Superior temporal gyrus (tissue), 1 donor: Measurements from ENCODE around the gene LSR.

ENCODE experiments used
- DNase-seq: peaks from one replicate; pipeline ENCODE4 v3.0.0-alpha.2; 2016; ENCODE audit errors: extremely low spot score

Gene LSR

DNA sequence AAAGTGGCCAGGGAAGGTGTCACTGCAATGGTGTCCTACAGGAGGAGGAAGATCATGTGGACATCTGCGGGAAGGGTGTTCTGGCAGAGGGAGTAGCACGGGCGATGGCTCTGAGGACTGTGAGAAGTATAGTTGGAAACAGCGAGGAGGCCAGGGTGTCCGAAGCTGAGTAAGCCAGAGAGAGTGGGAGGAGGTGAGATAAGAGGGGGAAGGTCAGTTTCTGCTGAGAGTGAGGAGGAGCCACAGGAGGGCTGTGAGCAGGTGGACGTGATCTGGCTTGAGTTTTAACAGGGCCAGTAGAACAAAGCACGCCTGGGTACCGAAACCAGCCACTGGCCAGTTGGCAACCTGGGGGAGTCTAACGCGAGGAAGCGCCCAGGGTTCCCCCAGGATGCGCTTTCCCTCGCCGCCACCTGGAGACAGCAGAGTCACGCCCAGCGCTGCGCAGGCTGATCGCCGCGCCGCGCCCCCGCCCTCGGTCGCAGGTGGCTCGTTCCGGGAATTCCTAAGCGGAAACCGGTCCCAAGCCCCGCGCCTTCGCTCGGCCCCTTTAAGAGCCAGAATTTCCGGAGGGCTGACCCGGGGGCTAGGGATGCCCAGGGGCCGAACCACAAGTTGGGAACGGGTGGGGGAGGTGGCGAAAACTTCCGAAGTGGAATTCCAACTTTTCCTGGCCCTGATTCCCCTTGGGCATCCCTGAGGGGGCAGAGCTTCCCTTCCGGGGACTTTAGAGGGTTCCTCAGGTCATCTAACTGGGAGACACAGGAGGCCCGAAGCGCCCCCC is 1.1 kb upstream of the LSR start:
- no peak for DNase-seq

DNA sequence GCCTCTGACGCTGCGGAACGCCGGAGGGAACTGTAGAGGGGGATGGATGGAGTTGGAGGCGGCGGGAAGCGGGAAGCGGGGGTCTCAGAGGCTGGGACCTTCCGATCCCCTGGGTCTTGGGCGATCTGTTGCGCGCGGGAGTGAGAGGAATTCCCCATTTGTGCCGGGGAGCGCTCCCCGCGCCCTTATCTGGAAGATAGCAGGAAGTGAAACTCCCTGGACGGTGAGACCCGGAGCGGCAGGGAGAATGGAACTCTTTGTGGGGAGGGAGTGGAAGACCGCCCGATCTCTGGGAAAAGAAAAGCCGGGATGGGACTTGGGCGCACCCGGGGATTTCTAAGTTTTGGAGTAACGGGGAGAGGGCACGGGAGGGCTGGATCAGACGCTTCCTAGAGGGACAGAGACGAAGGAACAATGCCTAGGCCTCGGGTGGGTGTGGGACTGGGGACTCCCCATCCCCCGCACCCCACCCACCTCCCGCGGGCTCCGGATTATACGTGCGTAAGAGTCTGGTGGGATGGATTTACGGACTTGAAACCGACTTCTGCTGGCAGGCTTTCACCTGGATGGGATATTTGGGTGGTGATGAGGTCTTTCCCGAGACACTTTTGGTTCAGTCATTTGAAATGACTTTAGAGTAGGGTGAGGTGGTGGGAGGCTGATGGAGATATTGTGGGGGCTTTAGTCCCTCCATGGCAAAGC is 495 bp downstream of the LSR start:
- no peak for DNase-seq

DNA sequence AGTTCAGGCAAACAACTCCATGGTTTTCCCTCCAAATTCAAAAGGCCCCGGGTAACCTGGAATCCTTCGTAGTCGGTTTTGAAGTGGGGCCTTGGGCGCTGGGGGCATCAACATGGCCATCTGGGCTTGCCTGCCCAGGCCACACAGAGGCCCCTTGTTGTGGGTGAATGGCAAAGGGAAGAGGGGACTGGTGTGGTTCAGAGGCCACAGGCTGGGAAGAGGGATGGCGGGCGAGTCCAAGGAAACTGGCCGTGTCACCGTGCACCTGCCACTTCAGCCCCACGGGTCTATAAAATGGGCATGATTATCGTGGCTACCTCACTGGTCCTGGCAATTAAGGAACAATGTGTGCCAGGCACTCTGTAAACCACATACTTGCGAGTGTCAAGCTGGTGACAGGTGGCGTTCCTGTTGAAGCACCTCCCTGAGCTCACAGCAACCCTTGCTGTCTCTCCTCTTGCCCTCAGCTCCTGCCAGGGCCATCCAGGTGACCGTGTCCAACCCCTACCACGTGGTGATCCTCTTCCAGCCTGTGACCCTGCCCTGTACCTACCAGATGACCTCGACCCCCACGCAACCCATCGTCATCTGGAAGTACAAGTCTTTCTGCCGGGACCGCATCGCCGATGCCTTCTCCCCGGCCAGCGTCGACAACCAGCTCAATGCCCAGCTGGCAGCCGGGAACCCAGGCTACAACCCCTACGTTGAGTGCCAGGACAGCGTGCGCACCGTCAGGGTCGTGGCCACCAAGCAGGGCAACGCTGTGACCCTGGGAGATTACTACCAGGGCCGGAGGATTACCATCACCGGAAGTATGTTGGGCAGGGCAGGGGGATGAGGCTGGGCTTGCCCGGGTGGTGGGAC is 1.3 kb downstream of the LSR start:
- DNase-seq: no peak

DNA sequence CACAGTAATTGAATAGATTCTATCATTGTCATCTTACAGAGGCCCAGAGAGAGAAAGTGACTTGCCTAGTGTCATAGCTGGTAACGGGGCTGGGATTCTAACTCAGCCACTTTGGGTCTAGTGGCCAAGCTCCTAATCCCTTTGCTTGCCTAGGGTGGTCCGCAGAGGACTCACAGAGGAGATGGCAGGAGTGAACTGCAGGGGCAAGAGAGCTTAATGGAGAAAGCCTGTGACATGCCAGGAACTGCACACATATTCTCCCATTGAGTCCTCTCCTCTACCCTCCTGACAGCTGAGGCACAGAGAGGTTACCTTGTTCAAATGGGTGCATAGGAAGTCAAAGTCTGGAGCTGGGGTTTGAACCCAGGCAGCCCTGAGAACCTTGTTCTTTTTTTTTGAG is 2.7 kb downstream of the LSR start:
- no peak for DNase-seq

DNA sequence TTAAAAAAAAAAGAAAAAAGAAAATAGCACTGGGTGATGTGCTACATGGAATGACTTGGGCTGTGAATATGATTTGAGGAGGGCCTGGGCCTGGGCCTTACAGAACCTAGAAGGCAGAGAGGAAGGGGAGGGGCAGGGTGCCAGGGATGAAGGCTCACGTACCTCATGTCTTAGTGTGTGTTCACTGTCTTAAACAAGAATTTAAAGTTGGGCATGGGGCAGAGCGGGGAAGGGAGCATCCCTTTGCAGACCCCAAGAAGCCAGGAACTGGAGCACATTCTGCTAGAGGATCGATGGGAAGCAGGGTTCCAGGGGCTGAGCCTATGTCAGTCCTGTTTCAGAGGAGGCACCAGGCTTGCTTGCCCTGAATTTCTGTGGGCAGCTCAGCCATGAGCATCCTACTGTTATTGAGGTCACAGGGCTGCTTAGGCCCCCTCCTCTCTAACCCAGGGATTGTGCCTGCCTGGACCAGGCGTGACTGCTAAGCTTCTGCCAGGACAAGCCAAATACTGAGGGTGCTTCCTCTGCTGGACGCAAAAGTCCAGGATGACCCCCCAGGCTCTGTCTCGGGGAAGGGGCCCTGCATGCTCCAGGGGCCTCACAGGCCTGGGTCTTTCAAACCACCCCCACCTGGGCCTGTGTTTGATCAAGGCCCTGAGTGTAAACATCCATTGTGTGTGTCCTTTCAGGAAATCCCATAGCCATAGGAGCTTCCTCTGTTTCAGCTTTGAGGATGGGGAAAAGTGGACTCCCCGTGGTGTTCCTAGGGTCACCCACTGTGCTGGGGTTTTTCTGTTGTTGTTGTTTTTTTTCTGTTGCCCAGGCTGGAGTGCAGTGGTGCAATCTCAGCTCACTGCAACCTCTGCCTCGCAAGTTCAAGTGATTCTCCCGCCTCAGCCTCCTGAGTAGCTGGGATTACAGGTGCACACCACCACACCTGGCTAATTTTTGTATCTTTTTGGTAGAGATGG is 4.8 kb downstream of the LSR start:
- DNase-seq: no peak

DNA sequence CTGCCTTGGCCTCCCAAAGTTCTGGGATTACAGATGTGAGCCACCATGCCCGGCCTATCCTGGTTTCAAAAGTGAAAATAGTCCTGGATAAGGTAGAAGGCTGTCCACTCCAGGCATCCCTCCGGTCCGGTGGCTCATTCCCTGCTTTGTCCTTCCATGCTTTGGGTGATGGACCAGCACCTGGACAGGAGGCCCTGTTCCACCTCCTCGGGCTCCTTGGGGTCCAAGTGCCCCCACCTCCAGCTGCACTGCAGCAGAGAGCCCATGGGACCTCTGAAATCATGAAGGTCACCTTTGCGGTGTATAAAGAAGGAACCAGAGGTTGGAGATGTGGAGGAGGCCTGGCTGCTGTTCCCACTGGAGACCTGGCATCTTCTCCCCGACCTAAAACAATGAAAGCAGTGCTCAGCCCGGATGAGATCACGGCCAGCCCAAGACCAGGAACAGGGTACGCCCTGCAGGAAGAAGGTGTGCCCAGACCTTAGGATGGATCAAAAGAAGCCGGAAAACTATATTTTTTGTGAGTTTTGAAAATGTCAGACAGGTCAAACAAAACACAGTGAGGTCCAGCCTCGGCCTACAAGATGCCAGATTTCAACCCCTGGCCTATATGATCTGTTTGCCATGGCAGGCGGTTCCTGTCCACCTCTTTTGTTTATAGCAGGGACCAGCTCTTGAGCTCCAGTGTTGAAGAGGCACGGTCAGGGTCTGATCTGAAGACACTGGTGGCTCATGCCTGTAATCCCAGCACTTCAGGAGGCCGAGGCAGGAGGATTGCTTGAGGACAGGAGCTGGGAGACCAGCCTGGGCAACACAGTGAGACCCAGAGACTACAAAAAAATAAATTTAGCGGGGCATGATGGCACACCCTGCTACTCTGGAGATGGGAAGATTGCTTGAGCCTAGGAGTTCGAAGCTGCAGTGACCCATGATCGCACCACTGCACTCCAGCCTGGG is 5.8 kb downstream of the LSR start:
- DNase-seq: no peak

DNA sequence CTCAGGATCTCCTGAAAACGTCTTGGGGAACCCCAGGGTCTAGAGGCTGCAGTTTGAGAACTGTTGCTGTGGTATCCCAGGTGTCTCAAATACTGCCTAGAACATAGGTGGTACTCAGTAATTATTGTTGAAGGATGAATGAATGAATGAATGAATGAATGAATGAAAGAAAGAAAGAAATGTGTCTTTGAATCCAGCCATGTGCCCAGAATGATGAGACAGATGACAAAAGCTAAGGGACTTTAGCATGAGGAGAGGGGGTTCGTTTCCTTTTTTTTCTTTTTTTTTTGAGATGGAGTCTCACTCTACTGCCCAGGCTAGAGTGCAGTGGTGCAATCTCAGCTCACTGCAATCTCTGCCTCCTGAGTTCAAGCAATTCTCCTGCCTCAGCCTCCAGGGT is 7.8 kb downstream of the LSR start:
- DNase-seq: no peak

DNA sequence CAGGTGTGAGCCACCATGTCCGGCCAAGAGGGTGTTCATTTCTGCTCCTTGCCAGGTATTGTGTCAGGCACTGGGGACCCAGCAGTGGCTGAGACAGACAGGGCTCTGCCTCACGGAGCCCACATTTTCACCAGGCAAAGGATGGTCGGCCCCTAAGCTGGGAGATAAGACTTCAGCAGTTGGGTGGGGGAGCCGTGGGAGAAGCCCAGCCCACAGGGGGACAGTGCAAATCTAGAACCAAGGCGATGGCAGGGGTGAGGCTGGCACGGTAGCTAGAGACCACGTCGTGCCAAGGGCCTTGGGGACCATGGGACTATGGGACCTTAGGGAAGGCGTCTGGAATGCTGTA is 8.3 kb downstream of the LSR start:
- no peak for DNase-seq

DNA sequence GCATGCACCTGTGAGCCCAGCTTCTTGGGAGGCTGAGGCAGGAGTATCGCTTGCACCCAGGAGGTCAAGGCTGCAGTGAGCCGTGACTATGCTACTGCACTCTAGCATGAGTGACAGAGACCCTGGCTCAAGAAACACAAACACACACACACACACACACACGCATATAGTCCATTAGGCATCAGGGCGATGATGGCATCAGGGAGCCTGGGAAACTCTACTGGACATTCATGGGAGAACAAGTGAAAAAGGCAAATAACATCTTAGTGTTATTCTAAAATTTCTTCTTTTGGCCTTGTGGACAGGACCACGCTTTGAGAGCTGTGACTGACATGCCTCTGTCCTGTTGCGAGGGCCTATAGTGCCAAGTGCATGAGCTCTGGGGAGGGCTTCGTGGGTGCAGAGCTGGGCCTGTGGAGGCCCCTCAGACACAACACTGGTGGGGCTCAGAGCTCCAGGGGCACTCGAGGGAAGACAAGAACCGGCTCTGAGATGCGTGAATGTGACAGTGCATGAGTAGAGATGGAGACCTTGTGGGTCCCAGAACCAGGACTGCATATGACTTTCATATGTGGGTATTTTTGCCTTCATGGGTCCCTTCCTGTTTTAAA is 12.0 kb downstream of the LSR start:
- no peak for DNase-seq

DNA sequence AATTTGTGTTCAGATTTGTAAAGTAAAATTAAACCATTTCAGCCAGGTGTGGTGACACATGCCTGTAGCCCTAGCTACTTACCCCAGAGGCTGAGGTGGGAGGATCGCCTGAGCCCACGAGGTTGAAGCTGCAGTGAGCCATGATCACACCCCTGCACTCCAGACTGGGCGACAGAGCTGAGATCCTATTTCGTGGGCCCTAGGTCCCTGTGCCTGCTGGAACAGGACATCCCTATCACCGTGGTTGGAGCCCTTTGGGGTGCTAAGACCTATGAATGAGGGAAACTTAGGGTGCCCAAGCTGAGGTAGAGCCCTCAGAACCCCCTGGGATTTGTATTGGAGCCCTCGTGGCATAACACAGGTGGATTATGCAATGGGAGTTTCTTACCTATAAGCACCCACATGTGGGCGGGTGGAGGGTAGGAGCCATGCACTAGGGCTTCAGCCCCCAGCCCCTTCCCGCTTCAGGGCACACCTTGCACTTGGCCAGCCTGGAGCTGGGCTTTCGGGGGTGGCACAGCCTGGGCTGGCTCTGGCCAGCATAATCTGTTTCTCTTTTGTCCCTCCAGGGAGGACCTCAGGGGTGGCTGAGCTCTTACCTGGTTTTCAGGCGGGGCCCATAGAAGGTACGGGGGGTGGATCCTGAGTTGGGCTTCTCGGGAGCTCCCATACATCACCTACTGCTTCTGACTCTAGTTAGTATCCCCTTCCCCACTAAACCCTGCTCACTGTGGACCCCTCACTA is 12.7 kb downstream of the LSR start:
- DNase-seq: no peak

DNA sequence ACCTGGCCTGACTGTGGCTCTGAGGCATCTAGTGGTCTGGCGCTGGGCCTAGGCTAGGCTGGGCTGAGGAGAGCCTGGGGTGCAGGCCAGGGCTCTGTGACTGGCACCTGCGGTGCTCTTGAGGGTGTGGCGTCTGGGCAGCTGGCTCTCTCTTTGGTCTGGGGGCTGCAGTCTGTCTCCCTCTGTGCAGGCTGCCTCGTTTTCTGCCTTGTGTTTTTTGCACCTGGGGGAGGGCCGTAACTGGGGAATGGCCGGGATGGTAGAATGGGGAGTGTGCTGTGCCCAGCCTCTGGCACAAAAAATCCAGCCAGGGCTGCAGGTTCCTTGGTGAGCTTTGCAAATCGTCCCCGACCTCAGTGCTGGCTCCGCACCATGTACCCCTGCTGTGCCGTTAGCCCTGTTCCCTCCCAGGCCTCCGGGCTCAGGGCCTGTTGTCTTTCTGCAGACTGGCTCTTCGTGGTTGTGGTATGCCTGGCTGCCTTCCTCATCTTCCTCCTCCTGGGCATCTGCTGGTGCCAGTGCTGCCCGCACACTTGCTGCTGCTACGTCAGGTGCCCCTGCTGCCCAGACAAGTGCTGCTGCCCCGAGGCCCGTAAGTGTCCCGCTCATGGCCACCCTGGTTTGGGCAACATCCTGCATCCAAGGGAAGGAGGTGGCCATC is 13.4 kb downstream of the LSR start:
- DNase-seq: no peak

DNA sequence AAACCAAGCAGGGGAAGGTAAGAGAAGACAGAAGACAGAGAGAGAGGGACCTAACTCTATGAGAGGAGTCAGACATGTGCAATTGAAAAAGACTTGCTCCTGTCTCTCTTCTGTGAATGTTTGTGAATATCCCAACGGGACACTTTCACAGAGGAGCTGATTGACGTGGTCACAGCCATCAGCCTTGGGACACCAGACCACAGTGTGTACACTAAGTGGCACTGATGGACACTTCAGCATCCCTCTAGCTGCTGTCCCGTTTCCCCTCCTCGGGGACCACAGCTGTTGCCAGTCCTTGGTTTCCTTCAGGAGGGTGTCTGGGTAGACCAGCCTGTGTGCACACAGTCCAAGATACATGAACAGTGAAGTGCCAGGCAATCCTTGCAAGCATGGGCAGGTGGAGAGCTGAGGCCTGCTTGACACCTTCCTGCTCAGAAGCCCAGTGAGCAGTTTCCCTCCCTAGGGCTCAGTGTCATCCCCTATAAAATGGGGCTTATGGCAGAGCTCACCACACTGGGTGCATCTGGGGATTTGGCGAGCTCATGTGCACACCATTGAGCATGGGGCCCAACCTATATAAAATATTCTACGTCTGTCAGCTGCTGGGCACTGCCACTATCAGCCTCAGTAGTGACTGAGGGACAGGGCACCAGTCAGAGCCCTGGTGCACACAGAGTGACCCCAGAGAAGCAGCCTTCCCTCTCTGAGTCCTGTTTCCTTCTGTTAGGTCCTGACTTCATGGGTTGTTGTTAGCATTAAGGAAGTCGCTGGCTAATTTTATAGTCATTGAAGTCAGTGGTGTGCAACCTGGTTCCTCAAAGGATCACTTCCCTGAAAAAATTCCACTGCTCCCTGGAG is 15.7 kb downstream of the LSR start:
- DNase-seq: no peak

DNA sequence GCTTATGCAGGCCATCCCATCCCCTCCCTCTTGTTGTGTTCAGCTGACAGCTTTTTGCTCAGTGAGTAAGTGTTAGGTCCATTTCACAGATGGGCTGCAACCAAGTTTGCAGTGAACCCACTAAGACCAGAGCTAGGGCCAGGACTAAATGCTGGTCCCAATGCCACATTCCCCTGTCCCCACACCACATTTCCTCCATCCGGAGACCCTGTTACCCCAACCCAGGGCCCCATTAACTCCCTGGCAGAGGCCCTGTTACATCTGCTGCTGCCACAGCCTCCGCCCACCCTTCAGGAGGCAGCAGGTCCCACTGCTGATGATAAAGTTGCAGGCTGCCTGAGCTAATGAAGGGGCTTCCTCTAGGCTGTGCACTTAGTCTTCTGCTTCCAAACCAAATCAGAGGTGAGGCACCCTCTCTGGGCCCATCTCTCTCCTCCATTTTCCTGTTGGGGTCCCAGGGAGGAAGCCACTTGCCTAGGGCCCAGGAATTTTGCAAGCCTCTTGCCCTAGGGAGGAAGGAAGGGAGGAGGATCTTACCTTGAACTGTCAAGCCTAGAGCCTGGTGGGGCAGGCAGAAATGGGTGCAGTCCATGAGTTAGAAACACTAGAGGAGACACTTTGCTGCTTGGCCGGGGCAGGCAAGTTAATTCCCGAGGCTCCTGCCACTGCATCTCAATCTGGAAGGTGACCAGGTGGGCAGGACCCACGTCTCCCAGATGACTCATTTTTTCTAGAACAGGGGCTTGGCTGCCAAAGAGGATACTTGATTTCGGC is 16.5 kb downstream of the LSR start:
- DNase-seq: no peak

DNA sequence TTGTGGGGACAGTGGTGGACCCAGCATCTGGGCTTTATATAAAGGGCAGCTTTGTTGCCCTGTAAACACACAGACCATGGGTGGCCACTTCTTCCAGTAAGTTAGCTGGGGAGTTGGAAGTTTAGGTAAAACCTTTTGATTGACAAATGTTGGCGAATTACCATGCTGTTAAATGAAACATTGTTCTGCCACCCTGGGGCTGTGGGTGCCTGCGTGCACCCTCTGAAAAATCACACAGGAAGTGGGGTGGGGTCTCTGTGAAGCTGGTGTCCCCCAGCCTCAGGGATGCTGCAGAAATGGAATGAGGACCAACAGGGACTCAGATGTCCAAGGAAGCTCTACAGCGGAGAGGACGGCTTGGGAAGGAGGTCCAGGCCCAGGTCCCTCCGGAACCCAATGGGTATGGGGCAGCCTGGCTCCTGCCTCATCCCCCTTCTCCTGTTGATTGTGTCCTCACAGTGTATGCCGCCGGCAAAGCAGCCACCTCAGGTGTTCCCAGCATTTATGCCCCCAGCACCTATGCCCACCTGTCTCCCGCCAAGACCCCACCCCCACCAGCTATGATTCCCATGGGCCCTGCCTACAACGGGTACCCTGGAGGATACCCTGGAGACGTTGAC is 17.2 kb downstream of the LSR start:
- DNase-seq: no peak

DNA sequence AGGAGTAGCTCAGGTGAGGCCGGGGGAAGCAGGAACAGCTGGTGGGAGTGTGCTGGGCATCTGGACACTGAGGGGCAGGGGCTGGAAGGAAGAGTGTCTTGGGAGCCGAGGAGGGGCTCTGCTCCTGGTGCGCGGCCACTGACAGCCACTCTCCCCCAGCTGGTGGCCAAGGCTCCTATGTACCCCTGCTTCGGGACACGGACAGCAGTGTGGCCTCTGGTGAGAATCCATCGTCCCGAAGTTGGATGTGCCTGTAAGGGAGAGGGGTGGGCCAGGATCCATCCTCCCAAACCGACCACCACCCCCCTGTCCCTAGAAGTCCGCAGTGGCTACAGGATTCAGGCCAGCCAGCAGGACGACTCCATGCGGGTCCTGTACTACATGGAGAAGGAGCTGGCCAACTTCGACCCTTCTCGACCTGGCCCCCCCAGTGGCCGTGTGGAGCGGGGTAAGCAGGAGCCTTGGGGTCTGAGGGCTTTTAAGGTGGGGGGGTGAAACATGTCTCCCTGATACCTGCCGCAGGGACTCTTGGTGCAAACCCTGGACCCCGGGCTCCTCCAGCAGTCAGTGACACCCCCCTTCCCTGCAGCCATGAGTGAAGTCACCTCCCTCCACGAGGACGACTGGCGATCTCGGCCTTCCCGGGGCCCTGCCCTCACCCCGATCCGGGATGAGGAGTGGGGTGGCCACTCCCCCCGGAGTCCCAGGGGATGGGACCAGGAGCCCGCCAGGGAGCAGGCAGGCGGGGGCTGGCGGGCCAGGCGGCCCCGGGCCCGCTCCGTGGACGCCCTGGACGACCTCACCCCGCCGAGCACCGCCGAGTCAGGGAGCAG is 17.9 kb downstream of the LSR start:
- no peak for DNase-seq
